Stimulated activated CD8-positive, alpha-beta memory T cell treated with anti-CD3 and anti-CD28 coated beads, Interleukin-4, amount 100 ng/mL, for 24 hours (primary cell): ENCODE data around the gene OAS1.

Experiments
- DNase-seq: peaks from one replicate; pipeline ENCODE4 v3.0.0-alpha.2; 2020; ENCODE audit warnings: low read depth

Gene OAS1

DNA sequence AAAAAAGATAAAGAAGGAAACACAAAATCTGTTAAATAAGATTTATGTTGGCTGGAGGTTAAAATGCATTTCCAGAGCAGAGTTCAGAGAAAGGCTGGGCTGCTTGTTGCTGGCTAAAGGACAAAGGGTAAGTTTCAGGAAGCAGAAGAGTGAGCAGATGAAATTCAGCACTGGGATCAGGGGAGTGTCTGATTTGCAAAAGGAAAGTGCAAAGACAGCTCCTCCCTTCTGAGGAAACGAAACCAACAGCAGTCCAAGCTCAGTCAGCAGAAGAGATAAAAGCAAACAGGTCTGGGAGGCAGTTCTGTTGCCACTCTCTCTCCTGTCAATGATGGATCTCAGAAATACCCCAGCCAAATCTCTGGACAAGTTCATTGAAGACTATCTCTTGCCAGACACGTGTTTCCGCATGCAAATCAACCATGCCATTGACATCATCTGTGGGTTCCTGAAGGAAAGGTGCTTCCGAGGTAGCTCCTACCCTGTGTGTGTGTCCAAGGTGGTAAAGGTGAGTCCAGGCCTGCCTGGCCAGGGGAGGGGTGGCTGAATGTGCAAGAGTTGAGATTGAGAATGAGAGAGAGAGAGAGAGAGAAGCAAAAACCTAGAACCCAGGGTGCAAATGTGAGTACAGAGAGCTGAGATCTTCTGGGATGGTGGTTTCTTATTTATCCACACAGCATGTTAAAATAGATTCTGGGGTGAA lies at the start of gene OAS1:
Gene OAS1 (plus strand): TSS at position 251 of the 703 bp plus-strand sequence. CDS start 78 bp downstream, at position 329.
- no peak for DNase-seq

- DNase-seq, result no peak
Observed at GRCh38 chr12:112859291-112859690, 47.5 kb upstream of the OAS1 start.

DNA sequence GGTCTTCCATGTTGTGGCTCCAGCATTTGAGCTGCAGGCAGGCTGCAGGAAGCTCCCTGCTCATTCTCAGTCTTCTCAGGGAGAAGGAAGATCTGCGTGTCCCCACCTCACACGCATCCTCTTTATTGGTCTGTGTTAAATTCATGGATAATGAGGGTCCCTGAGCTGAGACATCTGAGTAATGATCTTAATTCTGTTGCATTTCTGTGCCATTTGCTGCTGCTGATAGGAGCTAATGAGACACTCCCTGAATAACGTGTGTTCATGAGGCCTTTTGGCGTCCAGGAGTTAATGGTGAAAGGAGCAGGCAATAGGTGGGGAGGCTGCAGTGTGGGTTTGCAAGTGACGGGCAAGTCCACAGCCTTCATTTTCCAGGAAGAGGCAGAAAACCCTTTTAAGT lies 46.6 kb upstream of the OAS1 start:
- DNase-seq, result no peak

DNA sequence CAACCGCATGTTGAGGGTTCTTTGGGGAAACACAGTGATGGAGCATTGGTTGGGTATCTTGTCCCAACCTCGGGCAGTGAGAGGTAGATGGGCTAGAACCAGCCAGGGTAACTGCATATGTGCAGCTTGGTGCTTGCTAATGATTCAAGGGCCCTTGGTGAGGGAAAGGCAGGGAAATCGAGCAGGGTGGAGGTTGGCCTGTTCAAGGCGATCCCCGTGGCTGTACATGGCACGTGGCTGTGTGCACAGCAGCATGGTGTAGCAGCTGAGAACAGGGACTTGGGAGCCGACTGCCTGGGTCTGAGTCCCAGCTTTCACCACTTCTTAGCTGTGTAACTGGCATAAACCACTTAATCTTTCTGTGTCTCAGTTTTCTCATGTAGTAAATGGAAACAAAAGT lies 45.5 kb upstream of the OAS1 start:
- DNase-seq, result no peak

- DNase-seq, result no peak
Observed at GRCh38 chr12:112862636-112863290, 44.0 kb upstream of the OAS1 start.

DNA sequence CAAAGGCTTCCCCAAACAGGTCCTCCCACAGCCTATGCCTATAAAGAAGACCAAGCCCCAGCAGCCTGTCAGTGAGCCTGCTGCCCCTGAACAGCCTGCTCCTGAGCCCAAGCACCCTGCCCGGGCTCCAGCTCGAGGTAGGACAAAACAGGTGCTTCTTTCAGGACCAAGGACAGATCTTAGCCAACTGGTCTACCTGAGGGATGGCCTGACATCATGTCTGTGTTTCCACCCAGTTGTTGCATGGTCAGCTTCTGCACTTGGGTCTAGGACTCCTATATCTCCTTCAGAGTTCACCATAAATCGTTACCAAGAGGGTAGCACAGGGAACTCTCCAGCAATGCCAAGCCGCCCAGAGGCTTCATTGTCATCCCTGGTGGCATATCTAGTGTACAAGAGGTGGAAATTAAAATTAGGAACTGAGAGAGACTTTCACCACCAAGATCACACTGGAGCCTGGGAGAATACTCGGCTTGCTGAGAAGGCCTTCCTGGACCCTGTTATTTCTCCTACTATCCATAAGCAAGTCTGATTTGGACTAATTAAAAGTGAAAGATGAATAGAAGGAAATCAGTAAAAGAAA lies 38.2 kb upstream of the OAS1 start:
- DNase-seq, result no peak

DNA sequence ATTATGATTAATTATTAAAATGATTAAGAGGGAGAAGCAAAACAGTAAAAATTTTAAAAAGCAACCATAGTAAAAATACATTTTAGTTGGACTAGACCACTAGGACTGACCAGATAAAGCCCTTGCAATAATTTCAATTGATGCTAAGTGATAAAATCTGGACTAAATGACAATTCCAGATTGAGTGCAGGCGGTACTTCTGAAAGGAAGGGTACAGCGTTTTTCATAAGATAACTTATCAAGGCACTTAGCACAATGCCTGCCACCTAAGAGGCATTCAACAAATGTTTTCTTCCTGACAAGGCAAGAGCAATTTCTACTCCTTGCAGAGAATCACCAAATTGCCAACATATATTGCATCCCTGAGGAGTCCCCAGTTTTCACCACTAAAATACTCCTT lies 37.7 kb upstream of the OAS1 start:
- no peak for DNase-seq

GRCh38 chr12:112869778-112870177 lies 37.0 kb upstream of the OAS1 start:
- no peak for DNase-seq

DNA sequence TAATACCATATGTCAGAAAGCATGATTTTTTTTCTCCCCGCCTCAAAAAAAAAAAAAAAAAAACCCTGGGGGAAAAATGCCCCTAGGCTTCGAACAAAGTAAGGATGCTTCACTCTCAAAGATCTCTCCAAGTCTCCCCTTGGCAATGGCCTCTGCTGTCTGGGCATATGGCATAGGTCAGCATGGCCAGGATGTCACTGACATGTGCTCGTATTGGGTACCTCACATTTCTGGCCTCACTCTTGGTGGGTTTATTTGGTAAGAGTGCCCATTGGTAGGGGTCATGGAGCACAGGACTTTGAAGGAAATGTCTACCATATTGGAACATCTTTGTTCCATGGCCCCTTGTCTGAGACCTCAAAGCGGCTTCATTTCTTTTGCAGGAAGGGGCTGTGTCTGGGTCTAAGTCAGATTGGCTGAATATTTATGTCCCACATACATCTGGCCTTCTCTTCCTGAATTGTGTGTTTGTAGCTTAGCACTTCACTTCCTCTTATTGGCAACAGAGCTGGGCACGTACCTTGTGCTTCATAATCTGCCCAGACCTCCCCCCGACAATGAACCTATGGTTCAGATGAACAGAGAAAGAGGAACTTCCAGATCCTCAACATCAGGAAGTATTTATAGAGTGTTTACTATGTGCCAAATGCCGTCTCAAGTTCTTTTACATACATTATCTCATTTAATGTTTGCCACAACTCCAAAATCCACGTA lies 36.3 kb upstream of the OAS1 start:
- no peak for DNase-seq

DNA sequence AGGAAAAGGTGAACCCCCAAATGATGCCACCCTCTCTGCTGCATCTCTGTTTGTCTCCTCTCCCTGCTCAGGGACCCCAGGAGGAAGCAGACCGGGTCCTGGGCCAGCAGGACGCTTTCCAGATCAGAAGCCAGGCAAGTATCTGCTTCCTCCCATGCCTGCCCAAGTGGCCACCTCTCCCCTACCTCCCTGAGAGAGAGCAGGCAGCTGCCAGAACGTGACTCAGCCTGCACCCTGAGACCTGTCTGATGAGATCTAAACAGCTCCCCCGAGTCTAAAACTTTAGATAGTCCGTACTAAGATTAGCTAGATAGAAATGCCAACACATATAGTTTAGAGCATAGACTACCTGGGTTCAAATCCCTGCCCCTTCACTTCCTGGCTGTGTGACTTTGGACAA lies 31.2 kb upstream of the OAS1 start:
- no peak for DNase-seq

DNA sequence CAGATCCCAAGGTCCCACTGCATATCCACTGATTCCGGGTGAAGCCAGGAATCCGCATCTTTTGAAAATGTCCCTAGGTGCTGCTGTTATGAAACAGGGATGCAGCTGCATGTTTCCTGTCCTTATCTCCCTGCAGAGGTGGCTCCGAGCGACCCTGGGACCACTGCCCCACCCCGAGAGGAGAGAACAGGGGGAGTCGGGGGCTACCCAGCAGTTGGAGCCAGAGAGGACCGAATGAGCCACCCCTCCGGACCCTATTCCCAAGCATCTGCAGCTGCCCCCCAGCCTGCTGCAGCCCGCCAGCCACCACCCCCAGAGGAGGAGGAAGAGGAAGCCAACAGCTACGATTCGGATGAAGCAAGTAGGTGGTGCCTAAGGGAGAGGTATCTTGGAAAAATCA lies 30.3 kb upstream of the OAS1 start:
- no peak for DNase-seq

DNA sequence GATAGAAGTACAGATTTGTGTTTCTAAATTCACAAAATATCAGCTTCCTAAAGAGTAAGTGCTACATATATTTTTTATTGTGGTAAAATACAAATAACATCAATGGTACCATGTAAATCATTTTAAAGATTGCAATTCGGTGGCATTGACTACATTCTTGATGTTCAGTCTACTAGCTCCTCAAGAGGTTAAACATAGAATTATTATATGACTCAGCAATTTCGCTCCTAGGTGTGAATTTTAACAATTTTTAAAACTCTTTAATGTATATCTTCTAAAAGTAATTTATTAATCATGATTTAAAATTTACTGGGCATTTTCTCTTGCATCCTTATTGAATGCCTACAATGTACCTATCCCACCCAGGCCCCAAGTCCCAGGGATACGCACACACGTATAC lies 29.8 kb upstream of the OAS1 start:
- DNase-seq, result no peak

GRCh38 chr12:112878488-112878887 lies 28.3 kb upstream of the OAS1 start:
- no peak for DNase-seq

DNA sequence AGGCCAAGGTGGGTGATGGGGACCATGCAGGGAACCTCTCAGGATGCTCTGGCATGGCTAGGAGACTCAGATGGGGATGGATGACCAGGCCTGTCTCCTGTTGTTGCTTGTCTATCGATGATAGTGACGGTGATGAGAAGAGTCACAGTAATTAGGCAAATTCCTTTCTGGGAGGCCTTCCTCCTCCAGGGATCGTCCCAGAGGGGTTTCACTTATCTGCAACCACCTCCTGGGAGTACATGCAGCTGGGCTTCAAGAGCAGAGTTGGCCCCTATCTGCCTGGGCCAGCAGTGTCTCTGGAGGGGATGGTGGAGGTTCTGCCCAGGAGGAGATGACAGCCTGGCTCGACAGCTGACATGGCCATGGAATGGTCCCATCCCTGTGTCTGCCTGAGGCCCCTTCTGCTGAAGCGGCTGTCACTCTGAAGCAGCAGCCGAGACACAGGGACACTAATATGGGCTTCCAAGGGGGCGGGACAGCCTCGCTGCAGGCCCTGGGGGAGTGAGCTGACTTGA lies 27.5 kb upstream of the OAS1 start:
- DNase-seq, result no peak

- no peak for DNase-seq
Observed at GRCh38 chr12:112881602-112882001, 25.2 kb upstream of the OAS1 start.

GRCh38 chr12:112885236-112885635 lies 21.5 kb upstream of the OAS1 start:
- DNase-seq, result no peak

- no peak for DNase-seq
Observed at GRCh38 chr12:112887550-112887949, 19.2 kb upstream of the OAS1 start.

- no peak for DNase-seq
Observed at GRCh38 chr12:112891093-112892024, 15.4 kb upstream of the OAS1 start.

DNA sequence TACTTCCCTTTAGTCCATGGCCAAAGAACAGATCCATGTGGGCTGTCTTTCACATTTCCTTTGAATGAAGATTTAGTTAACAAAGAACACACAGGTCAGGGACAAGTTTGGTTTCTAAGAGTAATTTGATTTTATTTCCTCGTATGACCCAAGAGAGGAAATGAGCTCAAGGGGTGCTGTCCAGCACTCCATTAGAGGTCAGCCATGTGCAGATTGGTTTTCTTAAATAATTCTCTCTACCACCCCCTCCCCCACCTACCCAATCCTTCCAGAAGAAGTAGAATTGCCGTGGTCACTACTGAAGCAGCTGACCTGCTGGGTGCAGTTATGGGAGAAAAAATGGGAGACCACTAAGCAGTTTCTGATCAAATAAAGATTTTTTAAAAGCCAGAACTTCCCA lies 13.9 kb upstream of the OAS1 start:
- no peak for DNase-seq

DNA sequence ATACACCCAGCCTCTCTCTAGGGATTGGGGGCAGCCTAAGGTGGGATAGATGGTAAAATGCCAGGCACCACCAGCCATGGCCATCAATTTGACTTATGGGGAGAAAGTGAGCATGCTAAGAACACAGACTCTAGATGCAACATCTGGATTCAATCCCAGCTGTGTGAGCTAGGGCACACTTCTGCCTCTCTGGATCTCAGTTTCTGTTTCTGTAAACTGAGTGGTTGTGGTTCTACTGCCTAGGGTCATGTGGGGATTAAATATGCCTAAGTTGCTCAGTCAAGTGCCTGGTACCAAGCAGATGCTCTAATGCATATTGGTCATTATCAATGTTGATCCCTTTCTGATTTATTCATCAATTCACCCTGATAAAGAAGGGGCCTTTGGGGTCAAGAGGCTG lies 12.6 kb upstream of the OAS1 start:
- DNase-seq, result no peak

DNA sequence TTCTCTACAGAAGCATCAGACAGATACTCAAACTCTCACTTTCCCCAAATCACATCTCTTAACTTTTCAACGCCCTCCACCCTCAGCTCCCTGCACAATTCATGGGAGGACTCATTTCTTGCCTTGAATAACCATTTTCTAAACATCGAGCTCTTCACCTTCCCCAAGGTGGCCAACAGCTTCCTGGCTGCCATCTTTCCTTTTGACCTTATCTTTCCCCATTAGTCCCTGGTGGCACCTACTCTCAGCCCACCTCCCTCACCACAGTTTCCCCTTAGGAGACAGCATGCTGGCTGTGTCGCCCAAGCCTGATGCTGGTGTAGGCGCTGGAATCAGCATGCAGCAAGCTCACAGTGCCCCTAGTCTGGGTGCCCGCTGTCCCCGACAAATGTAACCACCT lies 8.4 kb upstream of the OAS1 start:
- no peak for DNase-seq
